Middle frontal gyrus (tissue), 1 donor: ENCODE results near the gene DTX3L.

Experiments used
- DNase-seq: peaks from one replicate; pipeline ENCODE4 v3.0.0-alpha.2; 2015; ENCODE audit warnings: low spot score; ENCODE audit errors: extremely low spot score

The DTX3L gene

GRCh38 chr3:122603056-122603455 is 38.9 kb downstream of the DTX3L start:
- no peak for DNase-seq

GRCh38 chr3:122606330-122606729 is 42.2 kb downstream of the DTX3L start:
- DNase-seq, result no peak

DNA sequence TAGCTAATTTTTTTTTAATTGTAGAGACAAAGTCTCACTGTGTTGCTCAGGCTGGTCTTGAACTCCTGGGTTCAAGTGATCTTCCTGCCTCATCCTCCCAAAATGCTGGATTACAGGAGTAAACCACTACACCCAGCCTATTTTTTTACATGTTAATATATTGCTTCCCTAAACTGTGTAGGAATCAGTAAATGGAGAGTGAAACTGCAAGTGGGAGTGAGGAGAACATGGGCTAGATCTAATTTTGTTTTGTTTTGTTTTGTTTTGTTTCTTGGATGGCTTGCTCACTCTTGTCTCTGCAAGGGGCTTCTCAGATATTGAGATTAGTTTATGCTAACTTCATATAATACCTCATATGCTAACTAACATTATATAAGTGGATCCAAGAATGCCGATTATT is 44.8 kb downstream of the DTX3L start:
- DNase-seq, result no peak

- DNase-seq, result no peak
Observed at GRCh38 chr3:122609798-122610559, 45.8 kb downstream of the DTX3L start.

DNA sequence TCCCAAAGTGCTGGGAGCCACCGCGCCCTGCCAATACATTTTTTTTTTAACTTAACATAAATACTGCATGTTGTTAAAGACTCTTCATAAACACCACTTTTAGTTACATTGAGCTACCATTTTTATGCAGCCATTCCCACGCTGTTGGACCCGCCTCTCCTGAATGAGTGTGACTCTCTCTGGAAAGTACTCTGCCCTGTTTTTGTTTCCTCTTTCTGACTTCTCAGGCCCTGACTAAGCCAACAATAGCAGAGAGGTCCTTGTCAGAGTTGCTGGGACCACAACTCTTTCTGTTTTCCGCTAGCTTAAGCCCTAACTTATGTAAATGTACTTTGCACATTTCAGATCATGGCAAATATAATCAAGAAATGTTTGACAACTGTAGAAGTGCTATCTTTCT is 48.6 kb downstream of the DTX3L start:
- DNase-seq, result no peak

- no peak for DNase-seq
Observed at GRCh38 chr3:122615303-122615702, 51.2 kb downstream of the DTX3L start.

GRCh38 chr3:122618614-122619013 is 54.5 kb downstream of the DTX3L start:
- DNase-seq, result no peak

DNA sequence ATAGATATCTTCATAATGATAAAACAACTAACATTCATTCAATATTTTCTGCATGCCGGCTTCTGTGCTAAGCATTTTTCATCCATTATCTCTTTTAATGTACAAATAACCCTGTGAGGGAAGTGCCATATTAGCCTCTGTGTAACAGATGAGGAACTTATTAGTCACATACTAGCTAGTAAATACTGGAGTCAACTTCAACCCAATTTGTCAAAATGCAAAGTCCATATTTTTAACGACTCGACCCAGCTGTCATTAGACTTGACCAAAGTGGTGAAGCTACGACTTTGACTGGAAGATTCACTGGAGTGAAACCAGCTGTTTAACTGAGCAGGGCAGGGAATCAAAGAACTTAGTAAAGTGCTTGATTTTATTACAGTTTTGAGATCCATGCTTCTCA is 54.9 kb downstream of the DTX3L start:
- no peak for DNase-seq

GRCh38 chr3:122620399-122620798 is 56.3 kb downstream of the DTX3L start:
- no peak for DNase-seq

- DNase-seq, result no peak
Observed at GRCh38 chr3:122621112-122621511, 57.0 kb downstream of the DTX3L start.

DNA sequence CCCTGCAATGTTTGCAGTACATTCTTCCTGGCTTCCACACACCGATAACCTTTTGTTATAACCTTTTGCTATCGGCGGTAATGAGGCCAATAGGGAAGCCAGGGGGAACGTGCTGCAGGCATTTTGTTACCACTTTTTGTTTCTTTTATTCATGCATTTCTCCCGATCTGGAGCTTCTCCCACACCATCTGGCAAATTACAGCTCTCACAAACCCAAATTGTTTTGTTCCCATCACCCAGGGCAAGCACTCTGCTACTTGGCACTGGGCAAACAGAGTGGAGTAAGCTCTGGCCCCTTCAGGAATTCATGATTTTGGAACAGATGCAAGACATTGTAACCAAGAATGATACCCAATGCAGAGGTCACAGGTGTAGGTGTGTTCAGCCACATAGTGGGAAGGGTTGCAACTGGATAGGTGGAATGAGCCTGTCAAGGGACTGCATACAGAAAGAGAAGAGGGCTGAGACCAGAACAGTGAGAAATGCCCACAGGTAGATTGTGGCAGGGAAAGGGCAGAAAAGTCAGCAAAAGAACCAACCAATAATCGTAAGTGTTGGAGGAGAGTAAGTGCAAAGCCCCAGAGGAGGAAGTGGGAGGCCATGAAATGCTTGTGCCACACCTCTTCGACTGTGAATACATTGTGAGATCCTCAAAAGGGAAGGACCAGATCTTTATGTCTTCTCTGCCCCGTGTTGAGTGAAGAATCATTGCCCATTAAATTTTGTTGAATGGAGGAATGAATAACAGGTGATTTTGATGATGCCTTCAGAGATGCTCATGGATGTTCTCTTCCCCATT is 59.1 kb downstream of the DTX3L start:
- DNase-seq, result no peak
